ENCODE results near the gene FAM135A. TPM values are rescaled to one million over a fixed set of nuclear protein-coding genes. Genes with fewer than 3 reads are reported as not detected.

The FAM135A gene
- total and polyA plus RNA-seq, 9 of the 15 experiments (the other 6 are each of a cell fraction or from before 2014, with no cell fraction given), result 7.4 to 32.9 (median 19.2) TPM

- Histone ChIP-seq H3K27ac (ENCODE audit: extremely low read depth, low read depth, low read length) (peak within 1 kb of the TSS; percentile 90), H3K9ac (ENCODE audit: insufficient read depth in 1 of 2, low read depth in 2 of 2, low read length in 2 of 2) (peak within 1 kb of the TSS; percentile 91 to 96), H3K9me3 (replicated peaks; ENCODE audit: control insufficient read depth, insufficient read depth, low read depth, low read length) (peaks cover 8% of the 10 kb centered on the region), H3K4me2 (ENCODE audit: insufficient read depth, low read length) (peak within 1 kb of the TSS; percentile 81), H3K36me3 (ENCODE audit: control insufficient read depth, insufficient read depth, low read length) (peaks cover 9% of the 10 kb centered on the region), H3K9me1 (ENCODE audit: control insufficient read depth, insufficient read depth, low read length) (no peaks in the 10 kb centered on the region), H4K20me1 (replicated peaks; ENCODE audit: control insufficient read depth, insufficient read depth, low read length) (no peaks in the 10 kb centered on the region), H3K4me1 (replicated peaks in 1 of 2; ENCODE audit: control insufficient read depth in 2 of 2, insufficient read depth in 2 of 2, low read length in 2 of 2) (peaks cover 10 to 15% of the 10 kb centered on the region in 2 experiments; a peak in 3 of 5 replicates), H2AFZ (ENCODE audit: low read depth, low read length) (peak within 1 kb of the TSS; percentile 95), H3K79me2 (ENCODE audit: control insufficient read depth, insufficient read depth, low read length) (peaks cover 18% of the 10 kb centered on the region), H3K4me3 (peak within 1 kb of the TSS; percentile 73), H3K27me3 (ENCODE audit: control insufficient read depth in 2 of 2, insufficient read depth in 2 of 2, low read length in 2 of 2) (no peaks in the 10 kb centered on the region)
- BruUV-seq (replicated peaks), result TSS peak; percentile 62
- FAIRE-seq (peak; percentile 90), ATAC-seq (peak; percentile 99), DNase-seq (ENCODE audit: extremely low read depth in 1 of 4, low spot score in 3 of 4) (peak; percentile 96 to 99 (median 98))
- WGBS (ENCODE audit: insufficient coverage, low coverage, missing lambda C conversion rate), result 0% methylated on average over 49 of the region's 49 CpGs
- intact Hi-C loops (cut with micrococcal nuclease) (loop anchor here (10.0 kb wide), 1 partner anchor 172 kb away; no protein-coding TSS in a partner anchor), in situ Hi-C loops (cut with MboI) (no loop called here)
- CTCF ChIA-PET (ENCODE audit: low intra/inter-chr PET ratio), result no interaction called here
- POLR2A ChIA-PET, result interaction anchor here (0.6 to 2.2 kb wide), 9 partner anchors 9 to 315 kb away, joined by 3 to 8 read pairs (median 4); no protein-coding TSS in a partner anchor
- TF ChIP-seq POLR2H (tag; IDR thresholded peaks at IDR 0.05; ENCODE audit: low read depth) (peak; percentile 72), KAT2B (IDR thresholded peaks at IDR 0.05; ENCODE audit: low read depth, low read length) (no peak), SAFB2 (IDR thresholded peaks at IDR 0.05; ENCODE audit: borderline replicate concordance, low read depth, low read length, severe bottlenecking) (no peak), MAZ (CRISPR knock-in tag; conservative IDR thresholded peaks at IDR 0.05 in 1 of 2, IDR thresholded peaks at IDR 0.05 in 1 of 2) (peak; percentile 77 to 84), ZNF696 (CRISPR knock-in tag; conservative IDR thresholded peaks at IDR 0.05) (no peak), VEZF1 (CRISPR knock-in tag; IDR thresholded peaks at IDR 0.05) (no peak), TAL1 (IDR thresholded peaks at IDR 0.05) (no peak), MTA2 (IDR thresholded peaks at IDR 0.05; ENCODE audit: low read depth) (no peak), E4F1 (CRISPR knock-in tag; IDR thresholded peaks at IDR 0.05; ENCODE audit: borderline replicate concordance) (no peak), ZNF76 (CRISPR knock-in tag; IDR thresholded peaks at IDR 0.05; ENCODE audit: borderline replicate concordance) (no peak), L3MBTL2 (IDR thresholded peaks at IDR 0.05) (peak; percentile 89; the same call in 1 of the 2 replicates), KDM1A (IDR thresholded peaks at IDR 0.05) (no peak), AFF1 (IDR thresholded peaks at IDR 0.05; ENCODE audit: low read depth in 1 of 2, partially characterized antibody in 2 of 2) (no peak), ELF1 (tag; IDR thresholded peaks at IDR 0.05) (no peak)
These were observed 153.6 kb downstream of the FAM135A start, which contains the start of gene SDHAF4 for GRCh38 chr6:70566751-70567382. Gene SDHAF4, plus strand, starts transcription at chr6:70566930. Its CDS starts 11 bp downstream, at chr6:70566941.
